Mesendoderm (in vitro differentiated cells): ENCODE measurements around the gene NAA30.
"Not testable (repeated sequence)": the region's sequence is repeated elsewhere in the genome, so short reads cannot be mapped to it uniquely, and the experiment has no call there.

ENCODE experiments used
- DNase-seq: peaks from one replicate; pipeline ENCODE4 v3.0.0; 2013
- H2AK5ac ChIP-seq: 2 replicates; pipeline ENCODE4 v1.6.1; 2013; ENCODE audit warnings: low read length, inconsistent platforms
- H2BK120ac ChIP-seq: 2 replicates; pipeline ENCODE4 v1.6.1; 2013; ENCODE audit warnings: low read depth, mild to moderate bottlenecking, low read length, moderate library complexity, mixed read lengths
- H2BK15ac ChIP-seq: replicated peaks from 2 replicates; pipeline ENCODE4 v1.6.1; 2013; ENCODE audit warnings: low read depth, mild to moderate bottlenecking, moderate library complexity
- H2BK5ac ChIP-seq: 2 replicates; pipeline ENCODE4 v1.6.1; 2013; ENCODE audit warnings: low read length, inconsistent platforms
- H3K18ac ChIP-seq: 2 replicates; pipeline ENCODE4 v1.6.1; 2013; ENCODE audit warnings: mild to moderate bottlenecking, low read length, mixed read lengths
- H3K23ac ChIP-seq: one replicate; pipeline ENCODE4 v1.6.1; 2013; ENCODE audit warnings: low read length
- H3K27ac ChIP-seq: 2 replicates; pipeline ENCODE4 v1.5.1; 2013; ENCODE audit warnings: low read depth, mild to moderate bottlenecking, inconsistent platforms, low read length, moderate library complexity
- H3K27me3 ChIP-seq: 2 replicates; pipeline ENCODE4 v1.6.1; 2013; ENCODE audit warnings: low read length, control low read depth, mild to moderate bottlenecking, inconsistent platforms; ENCODE audit not compliant: insufficient read depth, poor library complexity
- H3K36me3 ChIP-seq: 2 replicates; pipeline ENCODE4 v1.6.1; 2013; ENCODE audit warnings: low read length, inconsistent platforms; ENCODE audit not compliant: control insufficient read depth, insufficient read depth
- H3K4ac ChIP-seq: one replicate; pipeline ENCODE4 v1.6.1; 2013; ENCODE audit warnings: low read depth, mild to moderate bottlenecking, low read length, moderate library complexity
- H3K4me1 ChIP-seq: 2 replicates; pipeline ENCODE4 v1.6.1; 2013; ENCODE audit warnings: low read depth, low read length, inconsistent platforms; ENCODE audit not compliant: control insufficient read depth
- H3K4me2 ChIP-seq: 2 replicates; pipeline ENCODE4 v1.6.1; 2013; ENCODE audit warnings: low read length
- H3K4me3 ChIP-seq: 2 replicates; pipeline ENCODE4 v1.5.1; 2013; ENCODE audit warnings: mild to moderate bottlenecking, low read length
- H3K56ac ChIP-seq: one replicate; pipeline ENCODE4 v1.6.1; 2013; ENCODE audit warnings: low read length
- H3K79me1 ChIP-seq: 2 replicates; pipeline ENCODE4 v1.6.1; 2013; ENCODE audit warnings: low read length, inconsistent platforms
- H3K79me2 ChIP-seq: 2 replicates; pipeline ENCODE4 v1.6.1; 2013; ENCODE audit warnings: mild to moderate bottlenecking, low read length; ENCODE audit not compliant: control insufficient read depth, insufficient read depth
- H3K9ac ChIP-seq: 2 replicates; pipeline ENCODE4 v1.6.1; 2013; ENCODE audit warnings: low read length, inconsistent platforms
- H4K5ac ChIP-seq: one replicate; pipeline ENCODE4 v1.6.1; 2013; ENCODE audit warnings: low read length
- H4K8ac ChIP-seq: one replicate; pipeline ENCODE4 v1.6.1; 2013; ENCODE audit warnings: low read depth, mild to moderate bottlenecking, control low read depth, low read length, moderate library complexity
- WGBS: extraction: QIAGEN DNeasy Blood & Tissue Kit; methylation state at CpG from one replicate; pipeline ENCODE4 v1.1.7; 2013; ENCODE audit warnings: low lambda C conversion rate, missing lambda C conversion rate; ENCODE audit not compliant: insufficient coverage; ENCODE audit errors: extremely low coverage; 5-methylcytosine and 5-hydroxymethylcytosine counted together

Gene NAA30

DNA sequence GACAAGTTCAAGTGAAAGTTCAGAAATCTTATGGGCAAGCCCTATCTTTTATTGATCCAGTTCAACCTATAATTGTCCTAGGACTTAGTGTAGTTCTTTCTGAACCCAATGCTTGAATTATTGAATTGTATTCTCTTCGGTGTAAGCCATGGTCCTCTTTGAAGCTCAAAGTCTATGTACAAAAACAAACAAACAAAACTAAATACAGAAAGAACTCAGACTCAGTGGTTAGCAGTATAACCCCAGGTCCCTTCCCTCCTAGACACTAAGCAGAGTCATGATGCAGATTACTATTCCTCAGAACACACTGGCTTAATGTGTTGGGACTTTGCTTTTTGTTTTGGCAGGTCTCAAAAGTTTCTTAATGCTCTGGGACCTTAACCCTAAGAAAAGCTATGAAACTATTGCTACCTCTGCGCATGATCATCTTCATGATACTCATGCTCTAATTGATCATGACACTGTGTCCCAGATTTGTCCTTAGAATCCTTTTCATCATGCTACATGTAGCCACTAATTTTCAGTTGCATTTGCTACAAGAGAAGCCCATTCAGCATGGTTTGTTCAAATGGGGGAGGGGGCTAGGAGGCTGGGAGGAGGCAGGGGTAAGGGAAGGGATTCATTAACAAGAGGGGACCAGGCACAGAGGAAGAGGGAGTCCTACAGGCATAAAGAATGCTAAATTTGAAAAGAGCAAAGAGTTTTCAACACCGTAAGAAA, 35.1 kb upstream of the NAA30 start:
- Histone ChIP-seq H4K5ac (no peak overlapping the region), H3K27ac (no peak overlapping the region), H4K8ac (no peak overlapping the region), H3K4me3 (no peak overlapping the region), H3K27me3 (no peaks in the 10 kb centered on the region), H2BK120ac (no peak overlapping the region), H3K23ac (no peak overlapping the region), H3K4ac (no peak overlapping the region), H3K79me1 (no peaks in the 10 kb centered on the region), H3K79me2 (no peaks in the 10 kb centered on the region), H2BK15ac (no peak overlapping the region), H3K36me3 (no peaks in the 10 kb centered on the region), H3K56ac (no peak overlapping the region), H3K18ac (no peak overlapping the region), H3K4me2 (no peak overlapping the region), H2BK5ac (no peak overlapping the region), H3K9ac (no peak overlapping the region), H3K4me1 (peaks cover 3% of the 10 kb centered on the region), H2AK5ac (no peak overlapping the region)
- no CpG with 5 or more reads among the region's 3 CpGs for WGBS
- DNase-seq: no peak

- H3K36me3 ChIP-seq: no peaks in the 10 kb centered on the region
- peak; percentile 79 for DNase-seq
Observed at GRCh38 chr14:57362361-57362760, 28.0 kb upstream of the NAA30 start.

GRCh38 chr14:57364659-57365450, 25.5 kb upstream of the NAA30 start:
- Histone ChIP-seq H3K27ac (peak overlapping the region; percentile 29), H3K79me2 (no peaks in the 10 kb centered on the region), H3K4me3 (no peak overlapping the region), H3K9ac (peak overlapping the region; percentile 19), H3K4ac (no peak overlapping the region), H4K8ac (no peak overlapping the region), H3K36me3 (no peaks in the 10 kb centered on the region), H2AK5ac (no peak overlapping the region), H3K56ac (peak overlapping the region; percentile 83), H3K4me2 (no peak overlapping the region), H3K79me1 (no peaks in the 10 kb centered on the region), H3K23ac (no peak overlapping the region), H2BK15ac (no peak overlapping the region), H2BK5ac (no peak overlapping the region), H2BK120ac (no peak overlapping the region), H3K4me1 (peaks cover 13% of the 10 kb centered on the region), H3K27me3 (no peaks in the 10 kb centered on the region), H3K18ac (no peak overlapping the region), H4K5ac (no peak overlapping the region)
- WGBS: no CpG with 5 or more reads among the region's 19 CpGs
- peak; percentile 62 for DNase-seq

More at GRCh38 chr14:57362361-57362760, 28.0 kb upstream of the NAA30 start:
- H3K23ac ChIP-seq: no peak overlapping the region
- H2BK15ac ChIP-seq: peak overlapping the region; percentile 85
- peak overlapping the region; percentile 95 for H3K27ac ChIP-seq
- H3K4me1 ChIP-seq: peaks cover 13% of the 10 kb centered on the region
- no peak overlapping the region for H3K9ac ChIP-seq
- H2AK5ac ChIP-seq: no peak overlapping the region
- no peak overlapping the region for H4K8ac ChIP-seq
- H4K5ac ChIP-seq: no peak overlapping the region
- peak overlapping the region; percentile 59 for H3K56ac ChIP-seq
- H3K4me2 ChIP-seq: no peak overlapping the region
- H3K4me3 ChIP-seq: no peak overlapping the region
- no peaks in the 10 kb centered on the region for H3K27me3 ChIP-seq
- H2BK5ac ChIP-seq: peak overlapping the region; percentile 86
- H3K4ac ChIP-seq: no peak overlapping the region
- no peaks in the 10 kb centered on the region for H3K79me2 ChIP-seq
- H3K18ac ChIP-seq: peak overlapping the region; percentile 87
- no peaks in the 10 kb centered on the region for H3K79me1 ChIP-seq
- H2BK120ac ChIP-seq: peak overlapping the region; percentile 45

- DNase-seq, H2BK5ac ChIP-seq, H3K4me3 ChIP-seq, H2BK120ac ChIP-seq, H3K79me1 ChIP-seq, H4K5ac ChIP-seq, H2AK5ac ChIP-seq, H3K23ac ChIP-seq, H3K4me1 ChIP-seq, H3K18ac ChIP-seq, H3K36me3 ChIP-seq, H3K4ac ChIP-seq, H2BK15ac ChIP-seq, H3K27me3 ChIP-seq, H3K4me2 ChIP-seq, H3K27ac ChIP-seq, H3K79me2 ChIP-seq, H3K56ac ChIP-seq, H4K8ac ChIP-seq, H3K9ac ChIP-seq: not testable (repeated sequence)
- no CpG with 5 or more reads among the region's 5 CpGs for WGBS
Observed at GRCh38 chr14:57370187-57370586, 20.2 kb upstream of the NAA30 start.

- Histone ChIP-seq H2BK5ac (no peak overlapping the region), H2BK15ac (no peak overlapping the region), H3K56ac (no peak overlapping the region), H3K27ac (no peak overlapping the region), H3K18ac (no peak overlapping the region), H3K9ac (no peak overlapping the region), H4K5ac (no peak overlapping the region), H3K23ac (no peak overlapping the region), H3K4ac (no peak overlapping the region), H4K8ac (no peak overlapping the region), H3K79me1 (no peaks in the 10 kb centered on the region), H3K27me3 (no peaks in the 10 kb centered on the region), H3K4me3 (no peak overlapping the region), H3K79me2 (no peaks in the 10 kb centered on the region), H3K4me2 (no peak overlapping the region), H3K36me3 (no peaks in the 10 kb centered on the region), H2AK5ac (no peak overlapping the region), H2BK120ac (no peak overlapping the region), H3K4me1 (no peaks in the 10 kb centered on the region)
- no CpG with 5 or more reads among the region's 3 CpGs for WGBS
- no peak for DNase-seq
Observed at GRCh38 chr14:57371013-57371412, 19.4 kb upstream of the NAA30 start.
